GM21529 (cell line): ENCODE measurements around the gene TBX1.
"Not testable (repeated sequence)": the region's sequence is repeated elsewhere in the genome, so short reads cannot be mapped to it uniquely, and the experiment has no call there.

Experiments
- ATAC-seq: cut with Tn5 transposase; IDR thresholded peaks from one replicate; pipeline ENCODE4 v1.9.1; 2021; ENCODE audit not compliant: unreplicated experiment

The TBX1 gene

DNA sequence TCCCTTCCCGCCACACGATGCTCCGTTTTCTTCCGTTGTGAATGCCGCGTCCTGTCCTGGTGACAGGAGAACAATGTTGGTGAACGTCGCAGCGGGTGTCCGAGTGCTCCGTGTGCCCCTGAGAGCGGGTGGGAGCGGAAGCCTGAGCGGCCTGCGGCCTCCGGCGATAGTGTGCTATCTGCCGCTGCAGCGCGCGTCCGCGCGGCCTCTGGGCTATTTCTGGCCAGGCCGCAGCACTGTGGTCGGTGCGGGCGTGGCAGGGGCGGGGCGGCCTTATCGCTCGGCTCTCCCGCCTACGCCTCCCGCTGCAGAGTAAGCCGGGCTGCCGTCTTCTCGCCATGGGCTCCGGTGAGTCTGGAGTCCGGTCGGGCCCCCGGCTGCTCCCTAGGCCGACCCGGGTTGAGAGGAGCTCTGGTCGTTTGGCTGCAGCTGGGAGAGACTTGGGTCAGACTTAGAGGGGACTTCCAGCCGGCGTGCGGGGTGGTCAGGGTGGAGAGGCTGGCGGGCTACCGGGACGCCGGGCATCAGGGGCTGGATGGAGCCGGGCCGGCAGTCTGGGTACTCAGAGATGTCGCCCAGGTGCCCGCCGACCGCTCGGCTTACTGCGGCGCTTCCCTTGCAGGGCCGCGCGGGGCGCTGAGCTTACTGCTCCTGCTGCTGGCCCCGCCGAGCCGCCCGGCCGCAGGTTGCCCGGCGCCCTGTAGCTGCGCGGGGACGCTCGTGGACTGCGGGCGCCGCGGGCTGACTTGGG lies 37.2 kb upstream of the TBX1 start, which contains the start of gene GP1BB:
TSS of gene GP1BB (plus strand) at position 308 of the 751 bp plus-strand sequence. CDS start at position 339, 31 bp downstream.
- no peak for ATAC-seq

DNA sequence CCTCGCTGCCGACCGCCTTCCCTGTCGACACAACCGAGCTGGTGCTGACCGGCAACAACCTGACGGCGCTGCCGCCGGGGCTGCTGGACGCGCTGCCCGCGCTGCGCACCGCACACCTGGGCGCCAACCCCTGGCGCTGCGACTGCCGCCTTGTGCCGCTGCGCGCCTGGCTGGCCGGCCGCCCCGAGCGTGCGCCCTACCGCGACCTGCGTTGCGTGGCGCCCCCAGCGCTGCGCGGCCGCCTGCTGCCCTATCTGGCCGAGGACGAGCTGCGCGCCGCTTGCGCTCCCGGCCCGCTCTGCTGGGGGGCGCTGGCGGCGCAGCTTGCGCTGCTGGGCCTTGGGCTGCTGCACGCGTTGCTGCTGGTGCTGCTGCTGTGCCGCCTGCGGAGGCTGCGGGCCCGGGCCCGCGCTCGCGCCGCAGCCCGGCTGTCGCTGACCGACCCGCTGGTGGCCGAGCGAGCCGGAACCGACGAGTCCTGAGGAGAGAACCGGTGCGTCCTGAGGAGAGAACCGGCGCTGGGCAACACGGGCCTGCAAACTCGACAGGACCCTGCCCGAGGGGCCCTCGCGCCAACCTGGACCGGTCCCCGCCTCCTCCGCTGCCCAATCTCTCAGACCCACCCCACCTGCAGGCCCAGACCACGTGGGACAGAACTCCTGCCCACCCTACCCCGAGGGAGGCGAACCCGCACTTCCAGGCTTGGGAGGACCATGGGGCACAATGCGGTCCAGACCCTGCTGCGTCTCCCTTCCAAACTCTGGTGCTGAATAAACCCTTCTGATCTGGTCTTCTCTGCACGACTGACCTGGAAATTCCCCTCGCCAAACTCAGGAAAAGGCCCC lies 36.4 kb upstream of the TBX1 start:
- no peak for ATAC-seq

DNA sequence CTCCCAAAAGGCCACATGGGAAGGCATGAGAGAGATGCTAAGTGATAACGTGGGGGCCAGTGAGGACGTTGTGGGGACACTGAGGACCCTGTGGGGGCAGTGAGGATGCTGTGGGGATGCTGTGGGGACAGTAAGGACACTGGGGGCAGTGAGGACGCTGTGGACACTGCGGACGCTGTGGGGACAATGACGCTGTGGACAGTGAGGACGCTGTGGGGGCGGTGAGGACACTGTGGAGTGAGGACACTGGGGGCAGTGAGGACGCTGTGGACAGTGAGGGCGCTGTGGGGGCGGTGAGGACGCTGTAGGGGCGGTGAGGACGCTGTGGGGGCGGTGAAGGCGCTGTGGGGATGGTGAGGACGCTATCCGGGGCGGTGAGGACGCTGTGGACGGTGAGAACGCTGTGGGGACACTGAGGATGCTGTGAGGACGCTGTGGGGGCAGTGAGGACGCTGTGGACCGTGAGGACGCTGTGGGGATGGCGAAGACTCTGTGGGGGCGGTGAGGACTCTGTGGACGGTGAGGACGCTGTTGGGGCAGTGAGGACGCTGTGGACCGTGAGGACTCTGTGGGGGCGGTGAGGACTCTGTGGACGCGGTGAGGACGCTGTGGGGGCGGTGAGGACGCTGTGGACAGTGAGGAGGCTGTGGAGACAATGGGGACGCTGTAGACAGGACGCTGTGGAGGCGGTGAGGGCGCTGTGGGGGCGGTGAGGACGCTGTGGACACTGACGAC lies 35.5 kb upstream of the TBX1 start:
- no peak for ATAC-seq

DNA sequence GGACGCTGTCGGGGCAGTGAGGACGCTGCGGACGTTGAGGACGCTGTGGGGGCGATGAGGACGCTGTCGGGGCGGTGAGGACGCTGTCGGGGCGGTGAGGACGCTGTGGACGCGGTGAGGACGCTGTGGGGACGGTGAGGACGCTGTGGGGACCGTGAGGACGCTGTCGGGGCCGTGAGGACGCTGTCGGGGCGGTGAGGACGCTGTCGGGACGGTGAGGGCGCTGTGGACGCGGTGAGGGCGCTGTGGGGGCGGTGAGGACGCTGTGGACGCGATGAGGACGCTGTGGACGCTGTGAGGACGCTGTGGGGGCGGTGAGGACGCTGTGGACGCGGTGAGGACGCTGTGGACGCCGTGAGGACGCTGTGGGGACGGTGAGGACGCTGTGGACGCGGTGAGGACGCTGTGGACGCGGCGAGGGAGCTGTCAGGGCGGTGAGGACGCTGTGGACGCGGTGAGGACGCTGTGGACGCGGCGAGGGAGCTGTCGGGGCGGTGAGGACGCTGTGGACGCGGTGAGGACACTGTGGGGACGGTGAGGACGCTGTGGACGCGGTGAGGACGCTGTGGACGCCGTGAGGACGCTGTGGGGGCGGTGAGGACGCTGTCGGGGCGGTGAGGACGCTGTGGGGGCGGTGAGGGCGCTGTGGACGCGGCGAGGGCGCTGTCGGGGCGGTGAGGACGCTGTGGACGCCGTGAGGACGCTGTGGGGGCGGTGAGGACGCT lies 34.4 kb upstream of the TBX1 start:
- ATAC-seq = not testable (repeated sequence)

DNA sequence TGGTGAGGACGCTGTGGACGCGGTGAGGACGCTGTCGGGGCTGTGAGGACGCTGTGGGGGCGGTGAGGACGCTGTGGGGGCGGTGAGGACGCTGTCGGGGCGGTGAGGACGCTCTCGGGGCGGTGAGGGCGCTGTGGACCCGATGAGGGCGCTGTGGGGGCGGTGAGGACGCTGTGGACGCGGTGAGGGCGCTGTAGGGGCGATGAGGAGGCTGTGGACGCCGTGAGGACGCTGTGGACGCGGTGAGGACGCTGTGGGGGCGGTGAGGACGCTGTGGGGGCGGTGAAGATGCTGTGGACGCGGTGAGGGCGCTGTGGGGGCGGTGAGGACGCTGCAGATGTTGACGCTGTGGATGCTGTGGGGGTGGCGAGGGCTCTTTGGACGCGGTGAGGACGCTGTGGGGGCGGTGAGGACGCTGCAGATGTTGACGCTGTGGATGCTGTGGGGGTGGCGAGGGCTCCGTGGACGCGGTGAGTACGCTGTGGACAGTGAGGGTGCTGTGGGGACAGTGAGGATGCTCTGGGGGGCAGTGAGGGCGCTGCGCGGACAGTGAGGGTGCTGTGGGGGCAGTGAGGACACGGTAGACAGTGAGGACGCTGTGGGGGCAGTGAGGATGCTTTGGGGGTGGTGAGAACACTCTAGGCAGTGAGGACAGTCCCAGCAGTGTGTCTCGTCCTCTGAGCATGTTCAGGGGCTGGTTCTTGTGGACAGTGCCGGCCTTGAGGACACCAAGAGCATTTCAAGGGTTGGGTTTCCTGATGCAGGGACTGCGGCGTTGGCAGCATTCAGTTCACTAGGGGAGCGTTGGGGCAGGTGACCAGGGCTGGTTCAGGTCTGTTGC lies 33.0 kb upstream of the TBX1 start:
- no peak for ATAC-seq

DNA sequence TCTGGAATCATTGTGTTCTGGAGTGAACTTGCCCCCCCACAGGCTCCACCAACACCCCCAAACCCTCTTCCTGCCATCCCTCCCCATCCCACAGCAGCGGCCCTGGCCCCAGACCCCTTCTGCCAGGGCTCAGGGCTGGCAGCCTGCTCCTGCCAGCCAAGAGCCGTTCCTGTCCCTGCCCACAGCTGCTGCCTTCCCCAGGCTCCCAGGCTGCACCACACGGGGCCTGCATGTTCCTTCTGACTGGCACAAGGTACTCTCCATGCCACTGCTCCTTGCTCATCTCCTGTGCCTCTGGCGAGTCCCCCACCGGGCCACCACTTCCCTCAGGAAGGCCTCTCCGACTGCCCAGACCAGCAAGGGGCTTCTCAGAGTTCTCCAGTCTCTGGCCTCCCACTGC lies 32.3 kb upstream of the TBX1 start:
- no peak for ATAC-seq

DNA sequence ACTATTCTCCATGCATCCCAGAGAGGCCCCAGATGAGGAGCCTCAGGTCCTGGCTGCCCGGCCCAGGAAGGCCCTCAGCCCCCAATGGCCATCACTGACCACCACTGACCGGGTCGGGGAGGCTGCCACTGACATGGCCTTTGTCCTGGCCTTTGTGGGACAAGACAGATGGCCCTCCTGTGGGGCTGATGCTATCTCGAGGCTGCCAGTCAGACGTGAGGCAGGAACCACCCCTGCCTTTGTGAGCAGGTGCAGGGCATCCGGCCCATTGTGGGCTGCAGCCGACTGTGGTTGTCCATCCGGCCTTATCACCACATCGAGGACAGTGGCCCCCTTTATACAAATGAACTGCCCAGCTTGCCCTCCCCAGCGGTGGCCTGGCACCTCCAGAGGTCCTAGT lies 31.7 kb upstream of the TBX1 start:
- ATAC-seq = no peak

DNA sequence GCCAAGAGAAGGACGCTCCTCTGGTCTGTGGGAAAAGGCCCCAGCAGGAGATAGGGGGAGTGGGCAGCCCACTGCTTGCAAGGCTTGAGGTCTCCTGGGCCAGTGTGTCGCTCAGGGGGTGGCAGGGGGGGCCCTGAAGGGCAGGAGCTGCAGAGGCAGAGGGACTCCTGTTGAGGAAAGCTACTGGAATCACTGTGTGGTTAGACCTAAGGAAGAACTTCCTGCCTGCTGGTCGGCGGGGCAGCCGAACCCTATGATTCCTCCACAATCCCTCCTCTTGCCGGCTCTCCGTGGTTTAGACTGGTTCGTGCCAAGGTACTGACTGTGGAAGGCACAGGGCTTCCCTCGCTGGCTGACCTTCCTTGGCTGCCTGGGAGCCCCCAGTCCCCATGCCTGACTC lies 31.1 kb upstream of the TBX1 start:
- no peak for ATAC-seq

DNA sequence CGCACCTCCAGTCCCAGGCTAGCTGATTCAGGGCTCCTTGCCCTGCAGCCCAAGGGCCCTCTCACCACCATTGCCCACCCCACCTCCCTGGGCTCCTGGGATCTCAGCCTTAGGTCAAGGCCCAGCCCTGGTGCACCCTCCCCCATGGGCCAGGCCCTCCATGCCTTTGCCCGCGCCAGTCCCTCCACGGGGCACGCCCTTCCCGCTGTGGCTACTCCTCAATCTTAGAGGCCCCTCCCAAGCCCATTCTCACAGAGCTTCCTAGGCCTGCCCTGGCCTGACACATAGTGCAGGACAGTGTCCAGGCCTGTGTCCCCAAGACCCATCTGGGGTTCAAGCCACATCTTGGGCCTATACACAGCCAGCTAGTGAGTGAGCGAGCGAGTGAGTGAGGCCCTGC lies 30.4 kb upstream of the TBX1 start:
- no peak for ATAC-seq

DNA sequence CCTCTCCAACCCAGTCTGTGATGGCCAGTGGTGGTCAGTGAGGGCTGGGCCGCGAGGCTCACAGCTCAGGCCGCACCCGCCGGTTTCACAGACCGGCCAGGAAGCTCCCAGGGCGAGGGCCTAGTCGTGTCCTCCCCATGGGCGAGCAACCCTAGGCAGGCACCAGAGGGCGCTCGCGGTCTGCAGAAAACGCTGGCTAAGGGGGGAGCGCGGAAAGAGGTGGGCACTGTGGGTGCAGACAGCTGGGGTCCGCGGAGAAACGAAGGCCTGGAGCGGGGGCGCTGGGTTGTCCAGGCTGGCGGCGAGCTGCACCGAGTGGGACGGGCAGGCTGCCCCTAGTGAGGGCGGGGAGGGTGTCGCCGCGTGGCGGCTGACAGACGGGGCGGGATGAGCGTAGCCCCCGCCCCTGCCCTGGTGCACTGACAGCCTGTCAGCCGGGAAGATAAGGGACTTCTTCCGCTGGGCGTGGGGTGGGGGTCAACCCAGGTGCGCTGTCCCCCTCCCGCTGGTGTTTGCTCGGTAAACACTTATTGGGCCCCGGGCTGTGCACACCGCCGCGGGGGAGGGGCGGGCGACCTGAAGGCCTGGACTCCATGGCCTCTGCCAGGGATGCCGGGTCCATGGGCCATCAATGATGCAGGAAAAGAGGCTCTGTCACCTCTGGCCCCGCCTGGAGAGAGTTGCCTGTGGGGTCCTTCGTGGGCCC lies 29.8 kb upstream of the TBX1 start:
- no peak for ATAC-seq

- no peak for ATAC-seq
Measured at GRCh38 chr22:19731361-19732135, 29.0 kb upstream of the TBX1 start.

DNA sequence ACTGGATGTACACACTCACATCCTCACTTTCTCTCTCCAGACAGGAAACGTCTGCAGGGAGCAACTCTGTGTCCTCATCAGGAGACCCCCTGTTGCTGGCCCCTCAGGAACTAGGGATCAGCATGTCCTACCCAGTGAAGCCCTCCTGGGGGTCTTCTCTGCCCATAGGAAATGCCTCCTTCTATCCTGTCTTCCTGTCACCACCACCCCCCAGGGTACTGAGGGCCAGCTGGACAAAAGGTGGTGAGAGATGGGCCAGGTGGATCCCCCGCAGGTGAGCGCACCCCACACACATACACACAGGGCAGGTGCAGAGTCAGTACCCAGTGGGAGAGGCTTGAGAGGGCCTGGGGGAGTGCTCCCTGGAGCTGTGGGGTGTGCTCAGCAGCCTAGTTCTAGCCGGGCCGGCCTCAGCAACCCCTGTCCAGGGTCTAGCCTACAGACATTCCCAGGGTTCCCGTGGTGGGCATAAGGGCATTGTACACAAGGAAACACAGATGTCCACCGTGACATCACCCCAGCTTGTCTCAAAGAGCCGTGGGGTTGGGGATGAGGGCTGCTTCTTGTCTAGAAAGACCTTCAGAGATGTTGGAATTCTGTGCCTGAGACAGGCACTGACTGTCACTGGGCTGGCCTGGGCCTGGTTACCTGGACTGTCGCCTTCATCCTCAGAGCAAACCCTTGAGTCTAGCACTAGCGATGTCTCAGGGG lies 28.0 kb upstream of the TBX1 start:
- ATAC-seq = no peak

DNA sequence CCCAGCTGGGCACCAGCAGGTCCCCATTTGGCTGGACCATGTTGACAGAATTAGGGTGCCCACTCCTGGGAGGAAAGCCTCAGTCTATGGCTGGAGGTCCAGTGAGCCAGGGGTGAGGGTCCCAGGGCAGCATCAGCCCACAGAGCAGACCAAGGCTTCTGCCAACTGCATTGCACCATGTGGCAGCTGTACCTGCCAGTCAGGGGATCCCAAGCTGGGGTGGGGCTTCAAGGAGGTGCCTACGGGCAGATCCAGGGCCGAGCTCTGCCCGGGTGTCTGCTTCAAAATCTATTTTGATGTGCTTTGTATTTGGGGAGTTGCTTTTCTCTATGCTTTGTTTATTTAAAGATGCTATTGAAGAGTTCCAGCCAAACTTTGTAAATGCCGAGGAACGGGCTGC lies 26.8 kb upstream of the TBX1 start:
- ATAC-seq = no peak

- no peak for ATAC-seq
Measured at GRCh38 chr22:19734163-19734562, 26.4 kb upstream of the TBX1 start.

DNA sequence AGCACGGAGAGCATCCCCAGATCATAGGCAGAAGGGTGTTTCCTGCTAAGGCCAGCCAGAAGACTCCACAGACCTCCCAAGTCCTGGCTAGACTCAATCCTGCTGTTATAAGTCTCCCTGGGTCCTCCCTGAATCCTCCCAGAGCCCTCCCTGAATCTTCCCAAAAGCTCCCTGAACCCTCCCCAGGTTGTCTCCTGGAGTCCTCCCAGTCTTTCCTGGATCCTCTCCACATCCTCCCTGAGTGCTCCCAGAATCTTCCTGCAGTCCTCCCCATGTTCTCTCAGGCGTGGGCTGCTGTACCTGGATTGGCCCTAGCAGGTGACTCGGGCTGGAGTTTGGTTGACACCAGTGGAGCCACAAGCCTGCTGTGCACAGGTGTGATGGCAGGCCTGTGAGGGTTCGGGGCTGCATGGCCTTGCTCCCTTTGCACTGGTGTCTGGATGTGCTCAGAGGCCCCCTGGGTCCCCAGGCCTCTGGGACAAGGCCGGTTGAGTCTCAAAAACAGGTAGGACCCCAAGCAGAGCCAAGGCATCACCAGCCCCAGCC lies 25.7 kb upstream of the TBX1 start:
- no peak for ATAC-seq

- ATAC-seq = no peak
Measured at GRCh38 chr22:19735665-19736510, 24.7 kb upstream of the TBX1 start.
